ENCODE data around the gene WDR20. TPM values are rescaled to one million over a fixed set of nuclear protein-coding genes. Genes with fewer than 3 reads are reported as not detected.

Gene WDR20
- total RNA-seq, 1 experiment from 2014 or later: 23.7 TPM

DNA sequence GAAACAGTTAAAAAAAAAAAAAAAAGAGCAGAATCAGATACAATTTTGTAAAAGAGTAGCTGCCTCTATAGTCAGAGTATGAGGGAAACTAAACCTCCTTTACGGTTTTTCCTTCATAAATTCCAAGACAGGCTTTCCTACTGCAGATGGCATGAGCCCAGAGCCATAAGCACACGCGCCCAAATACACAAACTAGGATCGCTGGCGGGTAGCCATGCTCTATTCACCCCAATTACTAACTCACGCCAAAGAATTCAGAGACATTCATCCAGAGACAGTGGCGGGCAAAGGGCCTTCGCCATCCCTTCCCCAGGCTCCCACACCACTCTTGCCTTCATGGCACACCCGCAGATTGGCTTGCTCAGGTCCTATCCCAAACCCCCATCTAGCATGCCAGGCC, 117.0 kb downstream of the WDR20 start:
- Histone ChIP-seq H3K4me1 (ENCODE audit: insufficient read depth, low read length) (peaks cover 4% of the 10 kb centered on the region), H3K9ac (ENCODE audit: low read length) (no peak overlapping the region), H3K79me2 (ENCODE audit: low read length) (peaks cover 9% of the 10 kb centered on the region; the same call in 1 of the 2 replicates), H2AFZ (ENCODE audit: low read length) (no peak overlapping the region), H3K9me2 (replicated peaks; ENCODE audit: low read length) (no peaks in the 10 kb centered on the region), H3K36me3 (ENCODE audit: low read depth, low read length) (peaks cover 16% of the 10 kb centered on the region), H3F3A (ENCODE audit: low read length, unreplicated experiment) (no peaks in the 10 kb centered on the region), H3K4me3 (ENCODE audit: low read length) (no peak overlapping the region), H4K20me1 (ENCODE audit: low read length) (no peaks in the 10 kb centered on the region), H3K27ac (ENCODE audit: low read length) (no peak overlapping the region), H3K4me2 (ENCODE audit: low read length) (no peak overlapping the region), H3K27me3 (ENCODE audit: low read length) (no peaks in the 10 kb centered on the region), H3K9me3 (ENCODE audit: low read length) (no peaks in the 10 kb centered on the region)
- intact Hi-C loops (cut with micrococcal nuclease): no loop called here
- CTCF ChIA-PET: no interaction called here
- DNase-seq (no peak), ATAC-seq (no peak)
- POLR2A ChIA-PET (ENCODE audit: unreplicated experiment): no interaction called here
- TF ChIP-seq EZH2 (IDR thresholded peaks at IDR 0.05; ENCODE audit: low read length, unreplicated experiment) (no peak), EZH2phosphoT487 (IDR thresholded peaks at IDR 0.05; ENCODE audit: borderline replicate concordance, low read length) (no peak)
- TF ChIP-seq, protein P1, sequence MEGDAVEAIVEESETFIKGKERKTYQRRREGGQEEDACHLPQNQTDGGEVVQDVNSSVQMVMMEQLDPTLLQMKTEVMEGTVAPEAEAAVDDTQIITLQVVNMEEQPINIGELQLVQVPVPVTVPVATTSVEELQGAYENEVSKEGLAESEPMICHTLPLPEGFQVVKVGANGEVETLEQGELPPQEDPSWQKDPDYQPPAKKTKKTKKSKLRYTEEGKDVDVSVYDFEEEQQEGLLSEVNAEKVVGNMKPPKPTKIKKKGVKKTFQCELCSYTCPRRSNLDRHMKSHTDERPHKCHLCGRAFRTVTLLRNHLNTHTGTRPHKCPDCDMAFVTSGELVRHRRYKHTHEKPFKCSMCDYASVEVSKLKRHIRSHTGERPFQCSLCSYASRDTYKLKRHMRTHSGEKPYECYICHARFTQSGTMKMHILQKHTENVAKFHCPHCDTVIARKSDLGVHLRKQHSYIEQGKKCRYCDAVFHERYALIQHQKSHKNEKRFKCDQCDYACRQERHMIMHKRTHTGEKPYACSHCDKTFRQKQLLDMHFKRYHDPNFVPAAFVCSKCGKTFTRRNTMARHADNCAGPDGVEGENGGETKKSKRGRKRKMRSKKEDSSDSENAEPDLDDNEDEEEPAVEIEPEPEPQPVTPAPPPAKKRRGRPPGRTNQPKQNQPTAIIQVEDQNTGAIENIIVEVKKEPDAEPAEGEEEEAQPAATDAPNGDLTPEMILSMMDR (conservative IDR thresholded peaks at IDR 0.05; ENCODE audit: low read depth, low read length): no peak
- no TSS peak for BruUV-seq (replicated peaks)

DNA sequence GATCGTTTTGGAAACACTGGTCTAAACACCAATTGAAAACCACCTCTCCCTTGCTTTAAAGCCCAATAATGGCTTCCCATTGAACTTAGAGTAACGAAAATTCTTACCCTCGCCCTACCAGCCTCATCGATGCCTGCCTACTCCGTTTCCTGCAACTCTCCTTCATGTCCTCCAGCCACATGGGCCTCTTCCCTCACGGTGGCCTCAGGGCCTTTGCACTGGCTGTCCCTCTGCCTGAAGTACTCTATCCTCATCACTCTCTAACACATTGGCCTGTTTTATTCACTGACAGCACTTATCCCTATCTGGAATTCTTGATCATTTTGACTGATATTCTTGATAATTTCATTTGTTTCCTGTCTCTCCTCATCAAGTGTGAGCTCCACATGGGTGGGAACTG, 118.4 kb downstream of the WDR20 start:
- Histone ChIP-seq H3K36me3 (ENCODE audit: low read depth, low read length) (peaks cover 16% of the 10 kb centered on the region), H2AFZ (ENCODE audit: low read length) (no peak overlapping the region), H3K27me3 (ENCODE audit: low read length) (no peaks in the 10 kb centered on the region), H3K27ac (ENCODE audit: low read length) (no peak overlapping the region), H3F3A (ENCODE audit: low read length, unreplicated experiment) (peaks cover 6% of the 10 kb centered on the region), H3K9me3 (ENCODE audit: low read length) (no peaks in the 10 kb centered on the region), H3K9ac (ENCODE audit: low read length) (no peak overlapping the region), H3K4me1 (ENCODE audit: insufficient read depth, low read length) (peaks cover 19% of the 10 kb centered on the region), H3K79me2 (ENCODE audit: low read length) (peaks cover 9% of the 10 kb centered on the region; the same call in 1 of the 2 replicates), H3K4me3 (ENCODE audit: low read length) (no peak overlapping the region), H3K4me2 (ENCODE audit: low read length) (no peak overlapping the region), H4K20me1 (ENCODE audit: low read length) (no peaks in the 10 kb centered on the region), H3K9me2 (replicated peaks; ENCODE audit: low read length) (no peaks in the 10 kb centered on the region)
- DNase-seq: no peak
- TF ChIP-seq, protein P1 (conservative IDR thresholded peaks at IDR 0.05; ENCODE audit: low read depth, low read length): no peak
- TF ChIP-seq EZH2 (IDR thresholded peaks at IDR 0.05; ENCODE audit: low read length, unreplicated experiment): no peak
- no peak for TF ChIP-seq EZH2phosphoT487 (IDR thresholded peaks at IDR 0.05; ENCODE audit: borderline replicate concordance, low read length)
- ChIA-PET POLR2A (ENCODE audit: unreplicated experiment) (no interaction called here), CTCF (no interaction called here)
- ATAC-seq: no peak
- intact Hi-C loops (cut with micrococcal nuclease): no loop called here
- no TSS peak for BruUV-seq (replicated peaks)

Other genes with a start within 250 kb of the WDR20 start
- gene DYNC1H1, start 175.3 kb upstream of the WDR20 start, total RNA-seq (2014; rRNA removed): 606 and 701 TPM in 2 replicates
- 671 and 785 TPM in 2 replicates for gene HSP90AA1, start 52.9 kb upstream of the WDR20 start, total RNA-seq (2014; rRNA removed)
- gene MOK, start 165.3 kb downstream of the WDR20 start, total RNA-seq (2014; rRNA removed): 106 and 108 TPM in 2 replicates
- gene ZNF839, start 179.8 kb downstream of the WDR20 start, total RNA-seq (2014; rRNA removed): 13.2 and 20.5 TPM in 2 replicates
- 76.9 and 83.6 TPM in 2 replicates for gene CINP, start 223.0 kb downstream of the WDR20 start, total RNA-seq (2014; rRNA removed)
- gene TECPR2, start 223.0 kb downstream of the WDR20 start, total RNA-seq (2014; rRNA removed): 15.7 and 16.7 TPM in 2 replicates